ENCODE results near the gene CCHCR1.
"Not testable (repeated sequence)": the region's sequence is repeated elsewhere in the genome, so short reads cannot be mapped to it uniquely, and the experiment has no call there.

Gene CCHCR1, protein sequence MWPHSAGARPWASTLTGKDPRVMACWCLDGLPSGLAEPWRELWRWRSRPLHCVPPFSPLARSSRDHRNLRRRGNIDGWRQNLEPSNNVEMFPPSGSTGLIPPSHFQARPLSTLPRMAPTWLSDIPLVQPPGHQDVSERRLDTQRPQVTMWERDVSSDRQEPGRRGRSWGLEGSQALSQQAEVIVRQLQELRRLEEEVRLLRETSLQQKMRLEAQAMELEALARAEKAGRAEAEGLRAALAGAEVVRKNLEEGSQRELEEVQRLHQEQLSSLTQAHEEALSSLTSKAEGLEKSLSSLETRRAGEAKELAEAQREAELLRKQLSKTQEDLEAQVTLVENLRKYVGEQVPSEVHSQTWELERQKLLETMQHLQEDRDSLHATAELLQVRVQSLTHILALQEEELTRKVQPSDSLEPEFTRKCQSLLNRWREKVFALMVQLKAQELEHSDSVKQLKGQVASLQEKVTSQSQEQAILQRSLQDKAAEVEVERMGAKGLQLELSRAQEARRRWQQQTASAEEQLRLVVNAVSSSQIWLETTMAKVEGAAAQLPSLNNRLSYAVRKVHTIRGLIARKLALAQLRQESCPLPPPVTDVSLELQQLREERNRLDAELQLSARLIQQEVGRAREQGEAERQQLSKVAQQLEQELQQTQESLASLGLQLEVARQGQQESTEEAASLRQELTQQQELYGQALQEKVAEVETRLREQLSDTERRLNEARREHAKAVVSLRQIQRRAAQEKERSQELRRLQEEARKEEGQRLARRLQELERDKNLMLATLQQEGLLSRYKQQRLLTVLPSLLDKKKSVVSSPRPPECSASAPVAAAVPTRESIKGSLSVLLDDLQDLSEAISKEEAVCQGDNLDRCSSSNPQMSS

DNA sequence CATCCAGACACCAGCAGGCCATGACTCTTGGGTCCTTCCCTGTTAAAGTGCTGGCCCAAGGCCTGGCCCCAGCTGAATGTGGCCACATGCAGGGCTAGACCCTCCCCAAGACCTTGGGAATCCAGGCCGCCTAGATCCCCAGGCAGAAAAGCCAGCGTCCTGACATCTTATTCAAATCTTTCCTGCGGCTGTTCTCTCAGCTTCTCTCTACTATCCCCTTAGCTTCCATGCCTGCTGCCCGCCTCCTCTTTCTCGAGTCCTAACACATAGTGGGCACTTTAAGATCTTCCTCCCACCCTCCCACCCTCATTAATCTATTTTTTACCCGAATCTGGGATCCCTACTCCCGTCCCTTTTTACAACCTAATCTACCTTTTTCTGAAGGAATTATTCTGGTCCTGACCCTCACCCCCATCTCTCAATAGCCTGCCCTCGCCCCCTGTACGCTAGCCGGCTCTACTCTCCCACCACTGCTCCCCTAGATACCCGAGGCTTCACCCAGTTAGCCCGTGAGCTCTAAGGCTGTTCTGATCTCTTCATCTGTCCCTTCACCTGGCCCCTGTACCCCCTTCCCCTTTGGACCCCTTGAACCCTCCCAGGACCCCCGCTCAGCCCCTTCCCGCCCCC lies at the start of gene CCHCR1:
TSS of gene CCHCR1 (minus strand) at position 290 of the 627 bp plus-strand sequence. CDS start at position 88, 202 bp downstream.
- no peak for DNase-seq (ENCODE audit: low spot score)

DNA sequence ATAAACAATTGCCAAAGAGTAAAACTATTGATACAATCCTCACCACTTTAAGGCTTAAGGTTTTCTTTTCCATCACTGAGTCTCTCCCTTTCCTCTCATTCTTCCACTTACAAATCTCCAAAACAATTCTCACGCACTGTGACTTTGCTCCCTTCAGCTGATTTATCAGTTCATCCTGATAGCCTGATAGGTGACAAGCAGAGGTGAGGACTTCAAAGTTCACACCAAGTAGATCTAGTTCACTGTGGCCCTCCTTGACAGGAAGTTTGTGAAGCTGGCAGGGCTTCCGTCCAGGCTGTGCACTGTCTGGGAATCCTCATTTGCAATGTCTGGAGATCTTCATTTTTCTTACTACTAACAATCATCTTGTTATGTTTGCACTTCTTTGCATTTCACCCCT lies 48.0 kb upstream of the CCHCR1 start:
- DNase-seq (ENCODE audit: low spot score) = no peak

DNA sequence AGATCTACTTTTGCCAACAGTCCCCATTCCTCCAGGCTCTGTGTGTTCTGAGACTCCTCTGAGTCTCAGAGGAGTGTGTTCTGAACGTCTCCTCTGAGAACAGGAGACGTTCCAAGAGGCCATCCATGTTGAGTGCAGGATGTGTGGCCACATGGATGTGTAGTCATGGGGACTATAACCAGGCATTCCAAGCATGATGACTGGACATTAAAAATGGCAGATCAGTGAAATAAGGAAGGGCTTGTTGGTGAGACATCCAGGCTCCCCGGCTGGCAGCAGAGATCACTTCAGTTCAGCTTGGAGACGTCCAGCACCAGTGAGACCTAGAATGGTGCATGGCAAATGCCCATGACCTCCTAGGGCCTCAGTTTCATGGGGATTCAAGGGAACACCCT lies 47.1 kb upstream of the CCHCR1 start:
- DNase-seq (ENCODE audit: low spot score) = peak; percentile 22

DNA sequence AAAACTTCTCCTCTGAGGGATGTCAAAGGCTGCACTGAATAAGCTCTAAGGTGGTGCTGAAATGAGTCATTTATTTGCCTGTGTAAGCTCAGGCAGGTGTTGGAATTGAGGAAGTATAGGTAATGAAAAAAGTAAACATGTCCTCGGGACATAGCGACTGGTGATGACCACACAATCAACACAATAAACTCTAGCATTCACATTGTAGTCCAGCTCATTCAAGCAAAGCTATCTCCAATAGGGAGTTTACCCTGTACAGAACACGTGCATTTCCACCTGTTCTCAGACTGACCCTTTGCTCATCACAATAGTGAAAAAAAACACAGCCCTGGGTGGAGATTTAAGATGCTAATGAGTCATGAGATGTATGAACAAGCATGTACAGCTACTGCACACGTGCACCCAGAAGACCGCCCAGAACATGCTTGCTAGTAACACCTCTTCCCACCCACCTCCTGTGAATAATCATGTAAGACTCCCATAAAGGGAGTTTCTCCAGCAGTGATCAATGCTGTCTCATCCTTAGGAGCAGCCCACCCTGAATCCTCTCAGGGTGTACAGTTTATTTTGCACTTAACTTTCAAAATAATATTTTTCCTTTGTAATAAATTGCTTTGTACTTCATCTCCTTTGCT lies 45.9 kb upstream of the CCHCR1 start:
- no peak for DNase-seq (ENCODE audit: low spot score)

DNA sequence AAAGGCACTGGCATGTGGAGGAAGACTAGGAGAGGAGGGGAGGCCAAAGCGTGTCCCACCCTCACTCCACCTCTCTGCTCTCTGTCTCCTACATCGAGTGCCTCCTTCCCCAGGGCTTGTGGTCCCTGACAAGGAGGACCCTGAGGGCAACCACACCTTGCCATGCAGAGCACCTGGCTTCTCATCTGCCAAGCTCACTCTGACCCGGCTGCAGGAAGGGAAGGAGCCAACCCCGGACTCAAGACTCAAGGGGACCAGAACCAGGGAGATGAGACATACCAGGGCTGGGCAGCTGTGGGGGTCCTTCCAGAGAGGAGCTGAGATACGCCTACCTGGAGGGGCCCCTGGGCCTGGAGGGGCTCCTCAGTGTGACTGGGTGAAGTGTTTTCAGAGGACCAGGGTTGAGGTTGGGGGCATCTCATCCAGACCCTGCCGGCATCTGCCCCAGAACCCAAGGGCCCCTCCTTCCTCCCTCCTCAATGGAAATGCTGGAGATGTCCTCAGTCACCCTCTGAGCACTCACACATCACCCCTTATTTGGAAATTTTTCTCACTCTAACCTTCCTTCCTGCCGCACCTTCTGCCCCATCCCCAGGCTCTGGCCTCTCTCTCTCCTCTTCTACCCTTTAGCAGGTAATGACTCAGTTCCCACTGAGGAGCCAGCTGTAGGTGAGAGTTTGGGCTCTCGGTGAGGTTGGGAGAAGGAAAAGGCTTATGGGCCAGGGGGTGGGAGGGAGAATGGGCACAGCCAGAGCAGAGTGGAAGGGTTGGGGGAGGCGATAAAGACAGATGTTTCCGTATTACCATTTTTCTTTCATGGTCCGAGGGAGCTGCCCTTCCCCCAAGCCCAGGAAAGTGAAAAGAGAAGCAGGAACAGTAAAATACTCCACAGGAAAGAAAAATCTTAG lies 44.9 kb upstream of the CCHCR1 start:
- no peak for DNase-seq (ENCODE audit: low spot score)

DNA sequence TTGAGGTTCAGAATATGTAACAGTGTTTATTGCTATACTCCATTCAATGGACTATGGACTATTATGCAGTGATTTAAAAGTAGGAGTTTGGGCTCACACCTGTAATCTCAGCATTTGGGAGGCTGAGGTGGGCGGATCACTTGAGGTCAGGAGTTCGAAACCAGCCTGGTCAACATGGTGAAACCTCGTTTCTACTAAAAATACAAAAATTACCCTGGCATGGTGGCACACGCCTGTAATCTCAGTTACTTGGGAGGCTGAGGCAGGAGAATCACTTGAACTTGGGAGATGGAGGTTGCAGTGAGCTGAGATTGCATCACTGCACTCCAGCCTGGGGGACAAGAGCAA lies 41.5 kb upstream of the CCHCR1 start:
- not testable (repeated sequence) for DNase-seq (ENCODE audit: low spot score)

DNA sequence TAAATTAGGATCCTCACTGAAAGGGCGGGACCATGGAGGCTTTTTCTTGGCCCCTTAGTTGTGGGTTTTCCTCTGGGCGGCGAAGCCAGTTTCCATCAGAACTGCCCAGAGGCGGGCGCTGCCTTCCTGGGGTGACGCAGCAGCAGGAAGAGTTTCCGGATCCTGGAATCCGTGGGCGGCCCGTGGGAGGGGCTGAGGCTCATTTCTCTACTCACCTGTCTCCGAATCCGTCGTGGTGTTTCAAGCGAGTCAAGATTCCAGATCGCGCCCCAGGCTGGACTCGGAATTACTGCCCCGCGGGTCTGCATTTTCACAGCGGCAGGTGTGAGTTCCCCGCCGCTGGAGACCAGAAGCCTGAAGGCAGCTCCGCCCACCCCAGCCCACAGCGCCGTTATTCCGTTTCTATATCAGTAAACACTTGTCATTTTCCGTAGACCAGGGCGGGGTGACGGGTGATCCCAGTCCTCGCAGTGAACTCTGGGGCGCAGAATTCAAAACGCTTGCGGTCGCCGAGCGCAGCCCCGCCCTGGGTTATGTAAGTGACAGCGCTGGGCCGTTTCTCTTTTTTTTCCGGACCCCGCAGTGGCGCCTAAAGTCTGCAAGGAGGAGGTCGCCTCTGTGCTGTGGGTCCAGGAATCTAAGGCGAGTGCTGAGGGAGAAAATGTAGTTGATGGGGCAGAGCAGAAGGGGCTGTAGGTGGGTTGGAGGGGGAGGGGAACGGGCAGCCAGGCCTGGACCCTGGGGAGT lies 40.1 kb upstream of the CCHCR1 start:
- DNase-seq (ENCODE audit: low spot score) = peak; percentile 76

DNA sequence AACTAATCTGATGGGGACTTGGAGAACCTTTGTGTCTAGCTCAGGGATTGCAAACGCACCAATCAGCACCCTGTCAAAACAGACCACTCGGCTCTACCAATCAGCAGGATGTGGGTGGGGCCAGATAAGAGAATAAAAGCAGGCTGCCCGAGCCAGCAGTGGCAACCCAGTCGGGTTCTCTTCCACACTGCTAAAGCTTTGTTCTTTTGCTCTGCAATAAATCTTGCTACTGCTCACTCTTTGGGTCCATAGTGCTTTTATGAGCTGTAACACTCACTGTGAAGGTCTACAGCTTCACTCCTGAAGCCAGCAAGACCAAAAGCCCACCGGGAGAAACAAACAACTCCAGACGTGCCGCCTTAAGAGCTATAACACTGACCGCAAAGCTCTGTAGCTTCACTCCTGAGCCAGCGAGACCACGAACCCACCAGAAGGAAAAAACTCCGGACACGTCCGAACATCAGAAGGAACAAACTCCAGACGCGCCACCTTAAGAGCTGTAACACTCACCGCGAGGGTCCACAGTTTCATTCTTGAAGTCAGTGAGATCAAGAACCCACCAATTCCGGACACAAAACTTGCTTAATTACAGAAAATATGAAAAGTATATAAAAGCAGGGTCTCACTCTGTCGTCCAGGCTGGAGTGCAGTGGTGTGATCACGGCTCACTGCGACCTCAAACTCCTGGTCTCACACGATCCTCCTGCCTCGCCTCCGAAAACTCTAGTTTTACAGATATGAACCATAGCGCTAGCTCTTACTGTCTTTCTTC lies 38.8 kb upstream of the CCHCR1 start:
- DNase-seq (ENCODE audit: low spot score) = not testable (repeated sequence)

DNA sequence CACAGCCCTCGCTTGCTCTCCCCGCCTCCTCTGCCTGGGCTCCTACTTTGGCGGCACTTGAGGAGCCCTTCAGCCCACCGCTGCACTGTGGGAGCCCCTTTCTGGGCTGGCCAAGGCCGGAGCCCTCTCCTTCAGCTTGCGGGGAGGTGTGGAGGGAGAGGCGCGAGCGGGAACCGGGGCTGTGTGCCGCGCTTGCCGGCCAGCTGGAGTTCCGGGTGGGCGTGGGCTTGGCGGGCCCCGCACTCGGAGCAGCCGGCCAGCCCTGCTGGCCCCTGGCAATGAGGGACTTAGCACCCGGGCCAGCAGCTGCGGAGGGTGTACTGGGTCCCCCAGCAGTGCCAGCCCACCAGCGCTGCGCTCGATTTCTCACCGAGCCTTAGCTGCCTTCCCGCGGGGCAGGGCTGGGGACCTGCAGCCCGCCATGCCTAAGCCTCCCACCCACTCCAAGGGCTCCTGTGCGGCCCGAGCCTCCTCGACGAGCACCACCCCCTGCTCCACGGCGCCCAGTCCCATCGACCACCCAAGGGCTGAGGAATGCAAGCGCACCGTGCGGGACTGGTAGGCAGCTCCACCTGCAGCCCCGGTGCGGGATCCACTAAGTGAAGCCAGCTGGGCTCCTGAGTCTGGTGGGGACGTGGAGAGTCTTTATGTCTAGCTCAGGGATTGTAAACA lies 37.8 kb upstream of the CCHCR1 start:
- DNase-seq (ENCODE audit: low spot score) = not testable (repeated sequence)

DNA sequence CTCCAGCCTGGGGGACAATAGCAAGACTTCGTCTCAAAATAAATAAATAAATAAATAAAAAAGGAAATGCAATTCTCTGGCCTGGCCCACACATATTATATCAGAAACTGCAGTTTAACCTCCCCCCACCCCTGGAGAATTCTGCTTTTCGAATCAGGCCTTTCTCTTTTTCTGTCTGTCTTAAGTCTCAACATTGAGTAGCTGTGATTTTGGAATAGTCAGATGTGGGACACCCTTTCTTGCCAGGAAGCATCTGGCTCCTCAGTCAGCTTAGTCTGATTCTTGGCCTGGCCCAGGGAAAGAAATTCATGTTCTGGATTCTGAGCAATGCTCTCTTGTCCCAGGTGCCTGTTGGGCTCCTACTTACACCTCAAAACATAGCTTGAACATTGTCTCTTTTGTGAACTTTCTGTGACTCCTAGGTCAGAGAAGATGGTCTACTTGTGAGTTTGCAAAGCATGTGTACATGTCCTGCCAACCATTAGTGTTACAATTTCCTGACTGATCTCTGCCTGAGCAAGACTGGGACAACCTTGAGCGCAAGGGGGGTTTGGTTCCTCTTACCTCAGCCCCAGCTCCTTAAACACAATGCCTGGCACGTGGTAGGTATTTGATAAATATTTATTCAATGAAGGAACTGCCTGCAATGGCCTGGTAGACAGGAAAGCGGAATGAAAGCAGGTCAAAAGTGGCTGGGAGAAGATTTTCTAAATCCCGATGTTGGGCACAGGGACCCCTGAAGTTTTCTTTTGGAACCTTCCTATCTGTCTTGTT lies 36.6 kb upstream of the CCHCR1 start:
- DNase-seq (ENCODE audit: low spot score) = no peak

DNA sequence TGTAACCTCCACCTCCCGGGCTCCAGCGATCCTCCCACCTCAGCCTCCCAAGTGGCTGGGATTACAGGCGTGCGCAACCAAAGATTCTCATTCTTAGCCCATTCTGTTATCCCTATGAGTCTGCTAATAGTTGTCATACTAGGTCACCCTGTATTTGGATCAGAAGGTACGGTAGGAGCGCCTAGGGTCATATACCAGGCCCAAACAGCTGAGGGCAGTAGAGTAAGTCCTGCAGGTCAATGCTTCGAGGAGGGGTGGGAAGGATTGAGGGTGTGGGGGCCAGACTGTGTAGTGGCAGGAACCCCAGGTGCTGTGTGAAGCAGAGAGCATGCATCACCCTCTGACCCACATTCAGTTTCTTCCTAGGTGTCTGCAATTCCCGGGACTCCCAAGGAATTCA lies 35.6 kb upstream of the CCHCR1 start:
- DNase-seq (ENCODE audit: low spot score) = no peak

DNA sequence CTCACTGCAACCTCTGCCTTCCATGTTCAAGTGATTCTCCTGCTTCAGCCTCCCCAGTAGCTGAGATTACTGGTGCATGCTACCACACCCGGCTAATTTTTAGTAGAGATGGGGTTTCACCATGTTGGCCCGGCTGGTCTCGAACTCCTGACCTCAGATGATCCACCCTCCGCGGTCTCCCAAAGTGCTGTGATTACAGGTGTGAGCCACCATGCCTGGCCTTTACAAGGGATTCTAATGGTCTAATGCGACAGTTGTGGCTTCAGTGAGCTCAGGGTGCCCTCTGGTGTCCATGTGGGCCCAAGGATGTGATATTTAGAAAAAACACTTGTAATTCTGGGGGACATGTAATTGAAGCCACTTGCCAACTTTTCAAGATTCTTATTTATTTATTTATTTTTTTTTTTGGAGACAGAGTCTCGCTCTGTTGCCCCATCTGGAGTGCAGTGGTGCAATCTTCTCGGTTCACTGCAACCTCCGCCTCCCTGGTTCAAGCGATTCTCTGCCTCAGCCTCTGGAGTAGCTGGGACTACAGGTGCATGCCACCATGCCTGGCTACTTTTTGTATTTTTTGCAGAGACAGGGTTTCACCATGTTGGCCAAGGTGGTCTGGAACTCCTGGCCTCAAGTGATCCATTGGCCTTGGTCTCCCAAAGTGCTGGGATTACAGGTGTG lies 35.0 kb upstream of the CCHCR1 start:
- DNase-seq (ENCODE audit: low spot score) = peak; percentile 60

DNA sequence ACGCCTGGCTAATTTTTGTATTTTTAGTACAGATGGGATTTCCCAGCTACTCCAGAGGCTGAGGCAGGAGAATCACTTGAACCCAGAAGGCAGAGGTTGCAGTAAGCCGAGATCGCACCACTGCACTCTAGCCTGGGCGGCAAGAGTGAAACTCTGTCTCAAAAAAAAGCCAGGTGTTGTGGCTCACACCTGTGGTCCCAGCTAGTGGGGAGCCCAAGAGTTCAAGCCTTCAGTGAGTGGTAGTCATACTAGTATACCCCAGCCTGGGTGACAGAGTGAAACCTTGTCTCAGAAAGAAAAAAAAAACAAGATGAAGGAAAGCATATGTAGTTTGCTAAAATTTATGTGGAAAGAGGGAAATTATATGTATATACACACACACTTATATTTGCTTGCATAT lies 32.9 kb upstream of the CCHCR1 start:
- no peak for DNase-seq (ENCODE audit: low spot score)

DNA sequence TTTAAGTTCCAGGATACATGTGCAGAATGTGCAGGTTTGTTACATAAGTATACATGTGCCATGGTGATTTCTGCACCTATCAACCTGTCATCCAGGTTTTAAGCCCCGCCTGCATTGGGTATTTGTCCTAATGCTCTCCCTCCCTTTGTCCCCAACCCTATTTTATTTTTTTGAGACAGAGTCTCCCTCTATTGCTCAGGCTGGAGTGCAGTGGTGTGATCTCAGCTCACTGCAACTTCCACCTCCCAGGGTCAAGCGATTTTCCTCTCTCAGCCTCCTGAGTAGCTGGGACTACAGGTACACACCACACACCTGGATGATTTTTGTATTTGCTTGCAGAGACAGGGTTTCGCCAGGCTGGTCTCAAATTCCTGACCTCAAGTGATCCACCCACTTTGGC lies 31.6 kb upstream of the CCHCR1 start:
- DNase-seq (ENCODE audit: low spot score) = not testable (repeated sequence)

DNA sequence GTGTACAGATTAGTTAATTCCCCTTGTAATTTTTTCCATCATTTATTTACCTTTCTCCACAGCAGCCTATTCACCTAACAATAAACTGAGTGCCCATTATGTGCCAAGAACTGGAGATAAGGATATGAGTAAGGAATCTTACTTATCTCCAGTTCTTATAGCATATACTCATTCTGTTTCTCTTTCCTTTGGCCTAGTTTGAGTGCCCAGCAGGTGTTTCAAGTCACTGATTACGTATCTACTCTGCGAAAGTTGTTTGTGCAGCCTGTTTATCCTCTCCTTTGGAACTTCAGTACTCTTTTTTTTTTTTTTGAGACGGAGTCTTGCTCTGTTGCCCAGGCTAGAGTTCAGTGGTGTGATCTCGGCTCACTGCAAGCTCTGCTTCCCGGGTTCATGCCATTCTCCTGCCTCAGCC lies 30.2 kb upstream of the CCHCR1 start:
- no peak for DNase-seq (ENCODE audit: low spot score)

DNA sequence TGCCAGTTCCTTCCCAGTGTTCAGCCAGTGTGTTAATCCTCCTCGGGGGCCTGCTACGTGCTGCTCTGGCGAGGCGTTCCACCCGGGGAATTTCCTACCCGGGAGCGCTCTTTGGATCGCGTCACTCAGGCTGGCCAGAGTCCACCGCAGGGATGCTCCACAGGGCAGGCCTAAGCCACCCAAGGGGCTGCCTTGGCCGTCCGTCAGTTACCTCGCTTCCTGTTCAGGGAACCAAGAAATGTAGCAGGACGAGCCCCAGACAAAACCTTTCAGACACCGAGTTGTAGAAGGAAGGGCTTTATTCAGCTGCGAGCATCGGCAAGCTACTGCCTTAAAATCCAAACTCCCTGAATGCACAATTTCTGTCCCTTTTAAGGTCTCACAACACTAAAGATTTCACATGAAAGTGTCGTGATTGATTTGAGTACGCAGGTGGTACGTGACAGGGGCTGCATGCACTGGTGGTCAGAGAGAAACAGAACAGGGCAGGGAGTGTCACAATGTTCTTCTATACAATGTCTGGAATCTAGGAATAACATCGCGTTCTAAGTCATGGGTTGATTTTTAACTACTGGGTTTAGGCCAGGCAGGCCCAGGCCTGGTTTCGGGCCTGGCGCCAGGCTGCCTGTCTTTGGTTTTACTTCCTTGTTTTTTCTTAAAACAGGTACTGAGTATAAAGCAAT lies 28.6 kb upstream of the CCHCR1 start:
- DNase-seq (ENCODE audit: low spot score) = no peak

DNA sequence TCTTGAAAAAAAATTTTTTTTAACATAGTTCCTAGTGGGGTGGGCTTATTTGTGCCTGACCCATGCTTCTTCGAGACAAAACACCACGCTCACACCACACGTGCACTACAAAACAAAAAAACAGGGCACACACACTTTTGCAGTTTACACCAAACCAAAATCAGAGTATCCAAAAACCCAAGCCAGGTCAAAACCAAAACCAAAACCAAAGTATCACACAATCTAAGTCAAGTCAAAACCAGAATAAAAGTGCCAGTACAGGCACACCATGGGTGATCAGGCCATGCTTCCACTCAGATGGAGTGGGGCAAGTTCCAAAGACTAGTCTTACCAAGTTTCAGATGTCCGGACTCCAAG lies 28.1 kb upstream of the CCHCR1 start:
- not testable (repeated sequence) for DNase-seq (ENCODE audit: low spot score)

Measured in hepatic stellate cell (primary cell).